Measurements from ENCODE around the gene DMD.
A peak's percentile ranks its signal among the peaks of the same experiment; 100 is the strongest.

DMD gene

GRCh38 chrX:31333165-31333831 lies 1878.1 kb downstream of the DMD start:
- H3K4me3 ChIP-seq (ENCODE audit: low read length) = no peak overlapping the region
- DNase-seq (ENCODE audit: low read depth, low spot score) = no peak

- no peak overlapping the region for H3K4me3 ChIP-seq (ENCODE audit: low read length)
- DNase-seq (ENCODE audit: low read depth, low spot score) = no peak
Observed at GRCh38 chrX:31331928-31332327, 1879.4 kb downstream of the DMD start.

- no peak for DNase-seq (ENCODE audit: low read depth, low spot score)
Observed at GRCh38 chrX:31331015-31331414, 1880.3 kb downstream of the DMD start.

GRCh38 chrX:31329298-31329697 lies 1882.1 kb downstream of the DMD start:
- no peak for DNase-seq (ENCODE audit: low read depth, low spot score)
- H3K4me3 ChIP-seq (ENCODE audit: low read length) = no peak overlapping the region

More at GRCh38 chrX:31331015-31331414, 1880.3 kb downstream of the DMD start:
- no peak overlapping the region for H3K4me3 ChIP-seq (ENCODE audit: low read length)

GRCh38 chrX:31323658-31324057 lies 1887.7 kb downstream of the DMD start:
- no peak for DNase-seq (ENCODE audit: low read depth, low spot score)
- H3K4me3 ChIP-seq (ENCODE audit: low read length) = no peak overlapping the region

GRCh38 chrX:31320740-31321139 lies 1890.6 kb downstream of the DMD start:
- no peak overlapping the region for H3K4me3 ChIP-seq (ENCODE audit: low read length)
- no peak for DNase-seq (ENCODE audit: low read depth, low spot score)

GRCh38 chrX:31319586-31319985 lies 1891.8 kb downstream of the DMD start:
- H3K4me3 ChIP-seq (ENCODE audit: low read length) = no peak overlapping the region
- no peak for DNase-seq (ENCODE audit: low read depth, low spot score)

- no peak overlapping the region for H3K4me3 ChIP-seq (ENCODE audit: low read length)
- no peak for DNase-seq (ENCODE audit: low read depth, low spot score)
Observed at GRCh38 chrX:31318866-31319265, 1892.5 kb downstream of the DMD start.

- DNase-seq (ENCODE audit: low read depth, low spot score) = no peak
Observed at GRCh38 chrX:31316340-31316991, 1894.9 kb downstream of the DMD start.

GRCh38 chrX:31314921-31315320 lies 1896.4 kb downstream of the DMD start:
- no peak overlapping the region for H3K4me3 ChIP-seq (ENCODE audit: low read length)
- no peak for DNase-seq (ENCODE audit: low read depth, low spot score)

More at GRCh38 chrX:31316340-31316991, 1894.9 kb downstream of the DMD start:
- no peak overlapping the region for H3K4me3 ChIP-seq (ENCODE audit: low read length)

- no peak for DNase-seq (ENCODE audit: low read depth, low spot score)
- H3K4me3 ChIP-seq (ENCODE audit: low read length) = no peak overlapping the region
Observed at GRCh38 chrX:31307952-31308351, 1903.4 kb downstream of the DMD start.

GRCh38 chrX:31302573-31303075 lies 1908.7 kb downstream of the DMD start:
- no peak overlapping the region for H3K4me3 ChIP-seq (ENCODE audit: low read length)
- no peak for DNase-seq (ENCODE audit: low read depth, low spot score)

- DNase-seq (ENCODE audit: low read depth, low spot score) = no peak
- H3K4me3 ChIP-seq (ENCODE audit: low read length) = no peak overlapping the region
Observed at GRCh38 chrX:31301941-31302340, 1909.4 kb downstream of the DMD start.

- DNase-seq (ENCODE audit: low read depth, low spot score) = no peak
Observed at GRCh38 chrX:31301203-31301602, 1910.1 kb downstream of the DMD start.

GRCh38 chrX:31298916-31299315 lies 1912.4 kb downstream of the DMD start:
- no peak for DNase-seq (ENCODE audit: low read depth, low spot score)
- no peak overlapping the region for H3K4me3 ChIP-seq (ENCODE audit: low read length)

More at GRCh38 chrX:31301203-31301602, 1910.1 kb downstream of the DMD start:
- no peak overlapping the region for H3K4me3 ChIP-seq (ENCODE audit: low read length)

- no peak for DNase-seq (ENCODE audit: low read depth, low spot score)
- H3K4me3 ChIP-seq (ENCODE audit: low read length) = no peak overlapping the region
Observed at GRCh38 chrX:31297881-31298280, 1913.5 kb downstream of the DMD start.

- DNase-seq (ENCODE audit: low read depth, low spot score) = no peak
- H3K4me3 ChIP-seq (ENCODE audit: low read length) = no peak overlapping the region
Observed at GRCh38 chrX:31294475-31294874, 1916.9 kb downstream of the DMD start.

- H3K4me3 ChIP-seq (ENCODE audit: low read length) = no peak overlapping the region
- peak; percentile 5 for DNase-seq (ENCODE audit: low read depth, low spot score)
Observed at GRCh38 chrX:31293409-31293808, 1917.9 kb downstream of the DMD start.

- no peak overlapping the region for H3K4me3 ChIP-seq (ENCODE audit: low read length)
- no peak for DNase-seq (ENCODE audit: low read depth, low spot score)
Observed at GRCh38 chrX:31291131-31291530, 1920.2 kb downstream of the DMD start.

- H3K4me3 ChIP-seq (ENCODE audit: low read length) = no peak overlapping the region
- DNase-seq (ENCODE audit: low read depth, low spot score) = no peak
Observed at GRCh38 chrX:31287861-31288260, 1923.5 kb downstream of the DMD start.

GRCh38 chrX:31280580-31280979 lies 1930.8 kb downstream of the DMD start:
- no peak for DNase-seq (ENCODE audit: low read depth, low spot score)
- no peak overlapping the region for H3K4me3 ChIP-seq (ENCODE audit: low read length)

Measured in Jurkat, Clone E6-1 (cell line).